HFFc6 (cell line): ENCODE measurements around the gene POLD2. TPM values are rescaled to one million over a fixed set of nuclear protein-coding genes. Genes with fewer than 3 reads are reported as not detected.

ENCODE experiments used
- DNase-seq: peaks from one replicate; pipeline ENCODE4 v3.0.0-alpha.2; 2018
- H3K27ac Mint-ChIP-seq: 2 replicates; pipeline ENCODE4 v1.8.0; 2020; ENCODE audit warnings: mild to moderate bottlenecking, mixed read lengths
- H3K27me3 Mint-ChIP-seq: 2 replicates; pipeline ENCODE4 v1.8.0; 2021; ENCODE audit warnings: mild to moderate bottlenecking, moderate library complexity, mixed read lengths; ENCODE audit not compliant: insufficient read depth
- H3K36me3 Mint-ChIP-seq: 2 replicates; pipeline ENCODE4 v1.8.0; 2021; ENCODE audit warnings: low read depth, mixed read lengths
- H3K4me1 Mint-ChIP-seq: 2 replicates; pipeline ENCODE4 v1.8.0; 2020; ENCODE audit warnings: low read depth, mixed read lengths
- H3K4me3 Mint-ChIP-seq: 2 replicates; pipeline ENCODE4 v1.8.0; 2020; ENCODE audit warnings: mild to moderate bottlenecking, moderate library complexity, mixed read lengths
- H3K9me3 Mint-ChIP-seq: 2 replicates; pipeline ENCODE4 v1.8.0; 2020; ENCODE audit warnings: mild to moderate bottlenecking, mixed read lengths
- total RNA-seq, 6 experiments: library from RNA; stranded (reverse); fragmentation: NEBNext Ultra II Directional; extraction: Animal tissue kit (Norgen Biotek cat#: 25700); gene quantifications; 2 replicates in 1 of 6; 3 replicates in 5 of 6; pipeline ENCODE4 v1.2.3, GENCODE V29; 2021
- TF ChIP-seq, protein P1 (sequence below): fragments of 200-600 bp; sonication (generic); IDR thresholded peaks from 2 replicates; pipeline ENCODE4 v1.5.0; 2021; ENCODE audit warnings: antibody characterized with exemption, mild to moderate bottlenecking

Gene POLD2
- total RNA-seq, 6 experiments from 2014 or later = 154 to 210 (median 183) TPM

DNA sequence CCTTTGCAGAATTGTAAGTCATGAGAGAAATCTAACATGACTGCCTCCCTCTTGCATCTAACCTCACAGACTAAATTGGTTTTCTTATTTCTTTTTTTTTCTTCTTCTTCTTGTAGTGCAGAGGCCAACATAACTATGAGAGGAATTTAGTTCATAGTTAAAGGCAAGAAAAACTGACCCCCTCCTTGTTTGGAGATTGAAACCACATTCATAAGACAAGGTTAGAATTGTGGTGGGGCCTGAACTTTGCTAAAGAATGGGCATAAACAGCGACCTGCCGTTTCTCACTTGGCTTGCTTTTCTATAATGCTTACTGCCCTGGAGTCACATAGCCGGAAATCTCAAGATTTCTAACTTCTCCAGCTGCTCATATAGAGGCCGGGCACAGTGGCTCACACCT is 38.6 kb downstream of the POLD2 start:
- H3K27me3 Mint-ChIP-seq = peaks cover 3% of the 10 kb centered on the region
- TF ChIP-seq, protein P1, sequence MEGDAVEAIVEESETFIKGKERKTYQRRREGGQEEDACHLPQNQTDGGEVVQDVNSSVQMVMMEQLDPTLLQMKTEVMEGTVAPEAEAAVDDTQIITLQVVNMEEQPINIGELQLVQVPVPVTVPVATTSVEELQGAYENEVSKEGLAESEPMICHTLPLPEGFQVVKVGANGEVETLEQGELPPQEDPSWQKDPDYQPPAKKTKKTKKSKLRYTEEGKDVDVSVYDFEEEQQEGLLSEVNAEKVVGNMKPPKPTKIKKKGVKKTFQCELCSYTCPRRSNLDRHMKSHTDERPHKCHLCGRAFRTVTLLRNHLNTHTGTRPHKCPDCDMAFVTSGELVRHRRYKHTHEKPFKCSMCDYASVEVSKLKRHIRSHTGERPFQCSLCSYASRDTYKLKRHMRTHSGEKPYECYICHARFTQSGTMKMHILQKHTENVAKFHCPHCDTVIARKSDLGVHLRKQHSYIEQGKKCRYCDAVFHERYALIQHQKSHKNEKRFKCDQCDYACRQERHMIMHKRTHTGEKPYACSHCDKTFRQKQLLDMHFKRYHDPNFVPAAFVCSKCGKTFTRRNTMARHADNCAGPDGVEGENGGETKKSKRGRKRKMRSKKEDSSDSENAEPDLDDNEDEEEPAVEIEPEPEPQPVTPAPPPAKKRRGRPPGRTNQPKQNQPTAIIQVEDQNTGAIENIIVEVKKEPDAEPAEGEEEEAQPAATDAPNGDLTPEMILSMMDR = no peak
- peaks cover 5% of the 10 kb centered on the region; the same call in 1 of the 2 replicates for H3K36me3 Mint-ChIP-seq
- H3K9me3 Mint-ChIP-seq = no peaks in the 10 kb centered on the region
- H3K4me1 Mint-ChIP-seq = peaks cover 77% of the 10 kb centered on the region
- peak overlapping the region; percentile 93 for H3K27ac Mint-ChIP-seq
- H3K4me3 Mint-ChIP-seq = peak overlapping the region; percentile 92; the same call in 1 of the 2 replicates
- no peak for DNase-seq

DNA sequence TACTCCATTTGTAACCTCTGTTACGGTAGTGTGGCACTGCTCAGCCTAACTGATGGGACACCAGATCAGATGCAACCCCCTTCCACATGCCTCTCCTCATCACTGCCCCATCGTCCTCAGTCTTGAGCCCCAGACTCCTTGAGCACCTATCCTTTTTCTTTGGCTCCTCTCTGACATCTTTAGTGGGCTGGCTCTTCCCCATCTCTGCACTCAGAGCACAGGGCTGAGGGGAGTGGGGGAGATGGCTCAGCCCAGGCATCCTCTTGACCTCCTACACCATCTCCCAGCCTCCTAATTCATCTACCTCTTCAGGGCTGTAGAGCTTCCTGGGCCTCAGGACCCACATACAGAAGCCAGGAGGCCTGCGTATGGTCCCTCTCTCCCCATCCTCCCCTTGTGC is 39.6 kb downstream of the POLD2 start:
- H3K27me3 Mint-ChIP-seq = no peaks in the 10 kb centered on the region; the same call in 1 of the 2 replicates
- DNase-seq = no peak
- TF ChIP-seq, protein P1 = no peak
- peak overlapping the region; percentile 92; the same call in 1 of the 2 replicates for H3K4me3 Mint-ChIP-seq
- H3K36me3 Mint-ChIP-seq = peaks cover 5% of the 10 kb centered on the region; the same call in 1 of the 2 replicates
- peaks cover 68% of the 10 kb centered on the region for H3K4me1 Mint-ChIP-seq
- H3K9me3 Mint-ChIP-seq = no peaks in the 10 kb centered on the region
- peak overlapping the region; percentile 93 for H3K27ac Mint-ChIP-seq

DNA sequence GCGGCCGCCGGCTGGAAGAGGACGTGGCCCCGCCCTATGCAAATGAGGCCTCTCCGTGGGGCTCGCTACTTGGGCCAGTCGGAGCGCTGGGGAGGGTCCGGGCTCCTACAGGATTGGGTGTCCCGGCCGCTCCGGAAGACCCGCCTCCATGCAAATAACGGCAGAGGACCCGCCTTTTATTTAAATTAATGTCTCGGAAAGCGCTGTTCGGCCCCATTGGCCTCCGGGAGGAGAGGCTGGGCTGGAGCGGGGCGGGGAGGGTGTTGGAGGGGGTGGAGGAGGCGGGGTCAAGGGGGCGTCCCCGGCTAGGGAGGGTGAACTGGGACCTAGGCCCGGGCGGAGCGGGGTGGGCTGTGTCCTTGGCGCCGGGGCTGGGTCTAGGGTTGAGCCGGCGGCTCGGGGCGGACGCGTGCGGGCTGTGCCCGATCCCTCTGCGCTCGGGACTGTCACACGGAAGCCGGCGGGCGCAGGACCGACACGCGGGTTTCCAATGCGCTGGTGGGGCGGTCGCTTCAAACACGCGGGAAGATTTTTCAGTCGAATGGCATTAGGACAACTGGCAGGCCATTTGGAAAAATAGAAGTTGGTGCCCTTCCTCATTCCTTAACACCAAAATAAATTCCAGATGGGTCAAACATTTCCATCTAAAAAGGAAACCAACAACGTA is 40.7 kb downstream of the POLD2 start:
- Mint-ChIP-seq H3K9me3 (no peaks in the 10 kb centered on the region), H3K27ac (peak overlapping the region; percentile 93), H3K27me3 (no peaks in the 10 kb centered on the region; the same call in 1 of the 2 replicates), H3K4me1 (peaks cover 56% of the 10 kb centered on the region), H3K36me3 (peaks cover 14% of the 10 kb centered on the region), H3K4me3 (peak overlapping the region; percentile 92)
- peak; percentile 99 for DNase-seq
- TF ChIP-seq, protein P1 = no peak; the same call in 1 of the 2 replicates

DNA sequence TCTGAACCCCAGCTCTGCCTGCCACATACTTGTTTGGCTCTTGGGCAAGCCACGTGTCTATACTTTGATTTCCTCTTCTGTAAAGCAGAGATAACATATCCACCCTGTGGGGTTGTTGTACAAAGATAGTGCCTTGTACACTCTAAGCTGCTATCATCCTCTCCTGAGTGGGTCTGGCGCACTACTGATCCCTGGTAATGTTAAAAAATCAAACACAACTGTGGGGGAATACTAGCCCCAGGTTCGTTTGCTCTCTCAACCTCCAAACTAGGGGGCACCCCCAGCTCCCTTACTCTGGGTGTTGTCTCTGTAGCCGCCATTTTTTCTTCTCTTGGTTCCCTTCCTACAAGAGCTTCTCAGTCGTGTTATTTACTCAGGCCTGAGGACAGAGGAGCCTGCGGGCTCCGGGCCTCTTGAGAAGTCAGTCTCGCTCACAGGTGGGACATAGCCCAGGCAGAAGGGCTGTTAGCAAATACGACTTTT is 42.0 kb downstream of the POLD2 start:
- Mint-ChIP-seq H3K27ac (peak overlapping the region; percentile 83), H3K4me3 (peak overlapping the region; percentile 92), H3K27me3 (no peaks in the 10 kb centered on the region), H3K4me1 (peaks cover 45% of the 10 kb centered on the region), H3K9me3 (no peaks in the 10 kb centered on the region), H3K36me3 (peaks cover 16% of the 10 kb centered on the region)
- no peak for DNase-seq
- TF ChIP-seq, protein P1 = no peak

DNA sequence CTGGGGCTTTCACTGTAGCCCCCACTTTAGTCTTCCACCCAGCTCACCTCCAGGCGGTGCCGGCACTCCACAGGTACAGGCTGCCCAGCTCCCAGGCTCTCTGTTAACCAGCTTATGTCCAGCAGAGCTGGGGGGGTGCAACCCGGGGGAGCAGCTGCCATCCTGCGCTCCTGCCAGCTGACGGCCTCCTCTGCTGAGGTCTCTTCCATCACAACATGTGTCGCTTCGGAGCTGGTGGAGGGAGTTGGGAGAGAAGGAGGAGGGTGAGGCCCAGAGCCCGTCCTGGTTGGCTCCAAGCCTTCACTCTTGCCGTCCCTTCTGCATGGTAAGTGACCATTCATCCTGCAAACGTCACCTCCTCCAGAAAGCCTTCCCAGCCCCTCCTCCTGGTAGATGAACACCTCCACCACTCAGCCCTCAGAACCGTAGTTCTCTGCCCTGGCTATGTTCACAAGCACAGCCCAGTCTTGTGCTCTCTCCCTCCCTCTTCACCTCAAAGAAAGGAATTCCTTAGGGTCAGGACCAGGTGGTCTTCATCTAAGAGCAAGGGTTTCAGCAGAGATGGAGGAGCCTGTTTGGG is 42.6 kb downstream of the POLD2 start:
- TF ChIP-seq, protein P1 = no peak
- H3K36me3 Mint-ChIP-seq = peaks cover 20% of the 10 kb centered on the region
- H3K4me1 Mint-ChIP-seq = peaks cover 45% of the 10 kb centered on the region
- no peaks in the 10 kb centered on the region for H3K9me3 Mint-ChIP-seq
- no peak for DNase-seq
- peak overlapping the region; percentile 92 for H3K4me3 Mint-ChIP-seq
- no peaks in the 10 kb centered on the region for H3K27me3 Mint-ChIP-seq
- H3K27ac Mint-ChIP-seq = peak overlapping the region; percentile 83
